HL-60/S4 treated with phorbol 12-myristate 13-acetate at 8.2 ng/mL for 4 days and 3 days (cell line): ENCODE measurements around the gene FES.
"Not testable (repeated sequence)": the region's sequence is repeated elsewhere in the genome, so short reads cannot be mapped to it uniquely, and the experiment has no call there.

Experiments used
- in situ Hi-C: fragments of 300-500 bp; cut with MboI; formaldehyde crosslinking; loops from 2 replicates; pipeline ENCODE4 v1.15.0; 2022; ENCODE audit warnings: low sequenced_read_pairs

Gene FES

GRCh38 chr15:90924375-90924774 is 40.1 kb downstream of the FES start:
- in situ Hi-C loops: no loop called here

GRCh38 chr15:90926766-90927165 is 42.5 kb downstream of the FES start:
- in situ Hi-C loops: not testable (repeated sequence)

- in situ Hi-C loops: not testable (repeated sequence)
Measured at GRCh38 chr15:90928106-90928505, 43.8 kb downstream of the FES start.

- in situ Hi-C loops: no loop called here
Measured at GRCh38 chr15:90929246-90930019, 45.1 kb downstream of the FES start.

GRCh38 chr15:90930861-90931574 is 46.7 kb downstream of the FES start:
- in situ Hi-C loops: no loop called here

- in situ Hi-C loops: no loop called here
Measured at GRCh38 chr15:90931575-90931827, 47.2 kb downstream of the FES start.

- in situ Hi-C loops: no loop called here
Measured at GRCh38 chr15:90931828-90932659, 47.7 kb downstream of the FES start, which contains the start of gene HDDC3. TSS of gene HDDC3 (minus strand) at chr15:90932549. CDS start at chr15:90932540, 9 bp downstream.

- in situ Hi-C loops: no loop called here
Measured at GRCh38 chr15:90932660-90932991, 48.3 kb downstream of the FES start.

GRCh38 chr15:90933301-90933700 is 49.0 kb downstream of the FES start:
- in situ Hi-C loops: no loop called here

- in situ Hi-C loops: no loop called here
Measured at GRCh38 chr15:90934256-90934948, 50.1 kb downstream of the FES start.

- in situ Hi-C loops: no loop called here
Measured at GRCh38 chr15:90934949-90935751, 50.8 kb downstream of the FES start, which contains the start of gene UNC45A. TSS of gene UNC45A (plus strand) at chr15:90935285. CDS start at chr15:90935325, 40 bp downstream.

- in situ Hi-C loops: no loop called here
Measured at GRCh38 chr15:90936823-90937222, 52.5 kb downstream of the FES start.

GRCh38 chr15:90938261-90938660 is 54.0 kb downstream of the FES start:
- in situ Hi-C loops: no loop called here

GRCh38 chr15:90939756-90940155 is 55.5 kb downstream of the FES start:
- in situ Hi-C loops: no loop called here

- in situ Hi-C loops: no loop called here
Measured at GRCh38 chr15:90941038-90941437, 56.7 kb downstream of the FES start.

- in situ Hi-C loops: no loop called here
Measured at GRCh38 chr15:90942354-90943120, 58.2 kb downstream of the FES start.

- in situ Hi-C loops: no loop called here
Measured at GRCh38 chr15:90945091-90945490, 60.8 kb downstream of the FES start.
